H9 (cell line): ENCODE results near the gene ALG13. TPM values are rescaled to one million over a fixed set of nuclear protein-coding genes. Genes with fewer than 3 reads are reported as not detected.

ENCODE experiments used
- DNase-seq: peaks from one replicate; pipeline ENCODE4 v3.0.0-alpha.2; 2017
- H2AFZ ChIP-seq: one replicate; pipeline ENCODE4 v1.6.1; 2013; ENCODE audit warnings: mild to moderate bottlenecking, low read length, control low read depth, moderate library complexity
- H2AK5ac ChIP-seq: 2 replicates; pipeline ENCODE4 v1.6.1; 2013; ENCODE audit warnings: low read length, control low read depth, mixed read lengths; ENCODE audit not compliant: insufficient read length
- H2BK120ac ChIP-seq: one replicate; pipeline ENCODE4 v1.6.1; 2013; ENCODE audit warnings: low read depth, mild to moderate bottlenecking, low read length, control low read depth, inconsistent platforms; ENCODE audit not compliant: poor library complexity, severe bottlenecking
- H2BK12ac ChIP-seq: 2 replicates; pipeline ENCODE4 v1.6.1; 2013; ENCODE audit warnings: low read length, control low read depth, mixed read lengths, low read depth; ENCODE audit not compliant: insufficient read length
- H2BK15ac ChIP-seq: 2 replicates; pipeline ENCODE4 v1.6.1; 2013; ENCODE audit warnings: low read depth, low read length, control low read depth
- H2BK20ac ChIP-seq: one replicate; pipeline ENCODE4 v1.6.1; 2013; ENCODE audit warnings: low read depth, mild to moderate bottlenecking, low read length, control low read depth, inconsistent platforms; ENCODE audit not compliant: poor library complexity, severe bottlenecking
- H2BK5ac ChIP-seq: 2 replicates; pipeline ENCODE4 v1.6.1; 2013; ENCODE audit warnings: low read length, control low read depth, mixed read lengths; ENCODE audit not compliant: insufficient read length
- H3K14ac ChIP-seq: 2 replicates; pipeline ENCODE4 v1.6.1; 2013; ENCODE audit warnings: low read length, control low read depth; ENCODE audit not compliant: insufficient read depth
- H3K18ac ChIP-seq: 2 replicates; pipeline ENCODE4 v1.6.1; 2013; ENCODE audit warnings: low read depth, mild to moderate bottlenecking, mixed read lengths, low read length, control low read depth; ENCODE audit not compliant: insufficient read length
- H3K23ac ChIP-seq: 2 replicates; pipeline ENCODE4 v1.6.1; 2013; ENCODE audit warnings: low read length, control low read depth, mixed read lengths, low read depth; ENCODE audit not compliant: insufficient read length
- H3K23me2 ChIP-seq: 2 replicates; pipeline ENCODE4 v1.6.1; 2013; ENCODE audit warnings: low read depth, mild to moderate bottlenecking, mixed read lengths, low read length, control low read depth; ENCODE audit not compliant: insufficient read length, poor library complexity, severe bottlenecking
- H3K27ac ChIP-seq: 2 replicates; pipeline ENCODE4 v1.5.1; 2013; ENCODE audit warnings: low read length, control low read depth, mixed read lengths, low read depth; ENCODE audit not compliant: insufficient read length
- H3K27me3 ChIP-seq: 2 replicates; pipeline ENCODE4 v1.6.1; 2013; ENCODE audit warnings: low read length, control low read depth, inconsistent platforms; ENCODE audit not compliant: insufficient read depth
- H3K4ac ChIP-seq: 2 replicates; pipeline ENCODE4 v1.6.1; 2013; ENCODE audit warnings: low read depth, mild to moderate bottlenecking, control low read depth, inconsistent platforms, low read length, moderate library complexity
- H3K4me1 ChIP-seq: 2 replicates; pipeline ENCODE4 v1.6.1; 2013; ENCODE audit warnings: low read length, control low read depth, inconsistent platforms; ENCODE audit not compliant: insufficient read depth
- H3K4me2 ChIP-seq: 2 replicates; pipeline ENCODE4 v1.6.1; 2013; ENCODE audit warnings: low read length, control low read depth, mixed read lengths; ENCODE audit not compliant: insufficient read length, insufficient read depth
- H3K56ac ChIP-seq: 2 replicates; pipeline ENCODE4 v1.6.1; 2013; ENCODE audit warnings: low read depth, mild to moderate bottlenecking, mixed read lengths, low read length, control low read depth; ENCODE audit not compliant: insufficient read length
- H3K79me1 ChIP-seq: 2 replicates; pipeline ENCODE4 v1.6.1; 2013; ENCODE audit warnings: low read depth, mild to moderate bottlenecking, moderate library complexity, low read length, control low read depth, inconsistent platforms; ENCODE audit not compliant: insufficient read depth, poor library complexity, severe bottlenecking
- H3K79me2 ChIP-seq: 2 replicates; pipeline ENCODE4 v1.6.1; 2013; ENCODE audit warnings: low read length, control low read depth, inconsistent platforms; ENCODE audit not compliant: insufficient read depth
- H3K9ac ChIP-seq: 2 replicates; pipeline ENCODE4 v1.6.1; 2013; ENCODE audit warnings: low read length, control low read depth, mixed read lengths; ENCODE audit not compliant: insufficient read length; ENCODE audit errors: extremely low read depth
- H3K9me3 ChIP-seq: one replicate; pipeline ENCODE4 v1.6.1; 2013; ENCODE audit warnings: low read depth, low read length, inconsistent platforms; ENCODE audit not compliant: control insufficient read depth
- H3T11ph ChIP-seq: one replicate; pipeline ENCODE4 v1.6.1; 2013; ENCODE audit warnings: mild to moderate bottlenecking, low read length, control low read depth, inconsistent platforms
- H4K20me1 ChIP-seq: one replicate; pipeline ENCODE4 v1.6.1; 2013; ENCODE audit not compliant: control insufficient read depth, insufficient read length, insufficient read depth
- H4K5ac ChIP-seq: 2 replicates; pipeline ENCODE4 v1.6.1; 2013; ENCODE audit warnings: low read depth, mild to moderate bottlenecking, mixed read lengths, low read length, control low read depth; ENCODE audit not compliant: insufficient read length
- H4K8ac ChIP-seq: replicated peaks from 2 replicates; pipeline ENCODE4 v1.6.1; 2013; ENCODE audit warnings: low read length, control low read depth, mixed read lengths, low read depth; ENCODE audit not compliant: insufficient read length
- H4K91ac ChIP-seq: 2 replicates; pipeline ENCODE4 v1.6.1; 2013; ENCODE audit warnings: low read depth, mild to moderate bottlenecking, moderate library complexity, mixed read lengths, low read length, control low read depth; ENCODE audit not compliant: insufficient read length
- H3K27ac Mint-ChIP-seq, 3 experiments: 2 replicates in 2 of 3; 3 replicates in 1 of 3; pipeline ENCODE4 v1.8.0; 2020 to 2021; ENCODE audit warnings: mixed read lengths in 3 of 3, mild to moderate bottlenecking in 1 of 3, moderate library complexity in 1 of 3
- H3K27me3 Mint-ChIP-seq: 2 replicates; pipeline ENCODE4 v1.8.0; 2021; ENCODE audit warnings: low read depth, mild to moderate bottlenecking, moderate library complexity, mixed read lengths
- H3K36me3 Mint-ChIP-seq, 3 experiments: 2 replicates in 2 of 3; 3 replicates in 1 of 3; pipeline ENCODE4 v1.8.0; 2020 to 2021; ENCODE audit warnings: low read depth in 3 of 3, mixed read lengths in 3 of 3; ENCODE audit not compliant: insufficient read depth in 1 of 3
- H3K4me1 Mint-ChIP-seq, 2 experiments: 2 replicates each; pipeline ENCODE4 v1.8.0; 2020; ENCODE audit warnings: mixed read lengths in 2 of 2
- H3K4me3 Mint-ChIP-seq, 2 experiments: 2 replicates in 1 of 2; 3 replicates in 1 of 2; pipeline ENCODE4 v1.8.0; 2020 to 2021; ENCODE audit warnings: mild to moderate bottlenecking in 2 of 2, mixed read lengths in 2 of 2, moderate library complexity in 1 of 2
- H3K9me3 Mint-ChIP-seq, 2 experiments: 2 replicates in 1 of 2; 3 replicates in 1 of 2; pipeline ENCODE4 v1.8.0; 2020; ENCODE audit warnings: mild to moderate bottlenecking in 2 of 2, mixed read lengths in 2 of 2, moderate library complexity in 1 of 2
- CTCF ChIP-seq: fragments of 200-600 bp; sonication (generic); conservative IDR thresholded peaks from 3 replicates; pipeline ENCODE4 v1.8.0; 2021; ENCODE audit warnings: antibody characterized with exemption, mild to moderate bottlenecking
- total RNA-seq: library from RNA; stranded (reverse); gene quantifications from 2 replicates; pipeline ENCODE4 v1.2.1, GENCODE V29; 2021

ALG13 gene
- total RNA-seq, 1 experiment from 2014 or later, result 91.9 TPM

GRCh38 chrX:111645607-111646006, 35.4 kb upstream of the ALG13 start:
- Histone ChIP-seq H3K4me2 (no peak overlapping the region), H4K5ac (no peak overlapping the region), H3K79me1 (no peaks in the 10 kb centered on the region), H2BK5ac (no peak overlapping the region), H4K91ac (no peak overlapping the region), H3K23me2 (no peaks in the 10 kb centered on the region), H3K23ac (no peak overlapping the region), H2BK12ac (no peak overlapping the region), H3K27me3 (no peaks in the 10 kb centered on the region), H3K9me3 (no peaks in the 10 kb centered on the region), H3T11ph (no peak overlapping the region), H3K9ac (no peak overlapping the region), H3K79me2 (no peaks in the 10 kb centered on the region), H4K20me1 (no peaks in the 10 kb centered on the region), H2AFZ (no peak overlapping the region), H3K27ac (no peak overlapping the region), H3K56ac (no peak overlapping the region), H2BK20ac (no peak overlapping the region), H2AK5ac (no peak overlapping the region), H2BK120ac (no peak overlapping the region), H4K8ac (no peak overlapping the region), H3K4me1 (no peaks in the 10 kb centered on the region), H3K4ac (no peak overlapping the region), H3K18ac (no peak overlapping the region), H3K14ac (no peak overlapping the region), H2BK15ac (no peak overlapping the region)
- H3K27me3 Mint-ChIP-seq, result no peaks in the 10 kb centered on the region; the same call in 1 of the 2 replicates
- no peaks in the 10 kb centered on the region for H3K36me3 Mint-ChIP-seq
- peaks cover 5 to 8% of the 10 kb centered on the region in 2 experiments; a peak in 2 of 4 replicates for H3K4me1 Mint-ChIP-seq
- no peaks in the 10 kb centered on the region for H3K9me3 Mint-ChIP-seq
- no peak overlapping the region for H3K4me3 Mint-ChIP-seq
- DNase-seq, result no peak
- no peak for TF ChIP-seq CTCF
- H3K27ac Mint-ChIP-seq, result no peak overlapping the region
